Adrenal gland (tissue), 12 donors: ENCODE results near the gene ANKRD16. TPM values are rescaled to one million over a fixed set of nuclear protein-coding genes. Genes with fewer than 3 reads are reported as not detected.

Source experiments
- DNase-seq, 7 donors: peaks; one replicate each; pipeline ENCODE4 v3.0.0-alpha.2; 2019 to 2020
- H3K27ac ChIP-seq, 5 donors: fragments of 200-600 bp; sonication (generic) in 4 of 5; 1 replicate in 3 of 5; 2 replicates in 2 of 5; pipeline versions ENCODE4 v1.5.1 to v1.8.0; 2016 to 2020; ENCODE audit warnings: mild to moderate bottlenecking in 1 of 5
- H3K27me3 ChIP-seq: fragments of 200-600 bp; 2 replicates; pipeline ENCODE4 v1.8.0; 2021
- H3K36me3 ChIP-seq, 2 donors: fragments of 200-600 bp; replicated peaks in 1 of 2; 1 replicate in 1 of 2; 2 replicates in 1 of 2; pipeline versions ENCODE4 v1.5.1 to v1.8.0; 2018 to 2022
- H3K4me1 ChIP-seq, 2 donors: fragments of 200-600 bp; replicated peaks in 1 of 2; 1 replicate in 1 of 2; 2 replicates in 1 of 2; pipeline versions ENCODE4 v1.5.1 to v1.8.0; 2018 to 2021
- H3K4me3 ChIP-seq, 4 donors: fragments of 200-600 bp; sonication (generic) in 3 of 4; one replicate each; pipeline ENCODE4 v1.5.1; 2016 to 2018
- H3K9me3 ChIP-seq, 3 donors: fragments of 200-600 bp; sonication (generic) in 1 of 3; replicated peaks in 1 of 3; 1 replicate in 2 of 3; 2 replicates in 1 of 3; pipeline versions ENCODE4 v1.5.1 to v1.8.0; 2016 to 2021
- CTCF ChIP-seq, 6 experiments: fragments of 450-650 bp in 4 of 6; fragments of 200-600 bp in 2 of 6; sonication (generic) in 1 of 6; IDR thresholded peaks; 1 replicate in 5 of 6; 2 replicates in 1 of 6; pipeline versions ENCODE4 v1.5.1 to v1.8.0; 2016 to 2021; ENCODE audit warnings: antibody characterized with exemption in 6 of 6, mild to moderate bottlenecking in 2 of 6, moderate library complexity in 1 of 6
- POLR2A ChIP-seq, 2 donors: fragments of 450-650 bp; IDR thresholded peaks; one replicate each; pipeline ENCODE4 v1.6.1; 2017; ENCODE audit warnings: antibody characterized with exemption in 2 of 2, mild to moderate bottlenecking in 2 of 2, moderate library complexity in 1 of 2
- WGBS, 4 donors: extraction: QIAGEN DNeasy Blood & Tissue Kit in 2 of 4; methylation state at CpG; one replicate each; pipeline versions ENCODE4 v1.1.5 to v1.1.7; 2013 to 2017; 5-methylcytosine and 5-hydroxymethylcytosine counted together
- intact Hi-C, 2 donors: fragments of 100-400 bp; cut with DNase I; formaldehyde crosslinking; loops; one replicate each; pipeline versions ENCODE4 v1.14.1 to v1.15.0; 2022 to 2023
- polyA plus RNA-seq, 3 donors: library from polyadenylated mRNA; stranded (reverse); fragments of 200-250 nt in 2 of 3; fragments of 350-450 nt in 1 of 3; fragmentation: Illumina TruSeq in 1 of 3; extraction: RNeasy Lipid Tissue Mini Kit (QIAGEN cat#74804) in 1 of 3; gene quantifications; one replicate each; pipeline ENCODE4 v1.2.3, GENCODE V29; 2013 to 2014
- total RNA-seq, 9 donors: library from RNA; depleted of rRNA in 4 of 9; stranded (reverse); fragments of >200 nt in 4 of 9; fragments of 120-200 nt in 1 of 9; fragmentation: NEBNext Ultra II Directional in 1 of 9; extraction: Animal tissue kit (Norgen Biotek cat#: 25700) in 1 of 9; gene quantifications; one replicate each; pipeline versions ENCODE4 v1.1.0 to v1.2.4, GENCODE V29; 2013 to 2023
- donor health status: healthy with polysubstance abuse.
- donor health status: Bipolar disorder and iron deficiency.
- donor health status: DM: yes; HTN: yes; CAD: no.
- donor health status: DM: no; HTN: no; CAD: no.
- donor health status: DM: no; HTN: no; CAD: no.
- donor health status: DM: yes; HTN: yes; CAD: no.

ANKRD16 gene
- total and polyA plus RNA-seq, 12 donors: 4.0 to 12.4 (median 6.8) TPM

GRCh38 chr10:5935628-5936027 lies 45.9 kb upstream of the ANKRD16 start:
- peaks cover 4 to 12% of the 10 kb centered on the region in 2 donors for H3K4me1 ChIP-seq
- intact Hi-C loops: no loop called here
- H3K36me3 ChIP-seq: peaks cover 0 to 62% of the 10 kb centered on the region in 2 donors
- DNase-seq: no peak
- no peak overlapping the region for H3K27ac ChIP-seq
- no peaks in the 10 kb centered on the region for H3K27me3 ChIP-seq
- 85 to 93% (median 90%) methylated on average over 8 to 10 of the region's 10 CpGs for WGBS, 4 donors
- no peak overlapping the region for H3K4me3 ChIP-seq
- no peaks in the 10 kb centered on the region for H3K9me3 ChIP-seq
- no peak for TF ChIP-seq POLR2A (IDR thresholded peaks at IDR 0.05)
- no peak for TF ChIP-seq CTCF (IDR thresholded peaks at IDR 0.05)

- Histone ChIP-seq H3K9me3 (no peaks in the 10 kb centered on the region), H3K36me3 (peaks cover 0 to 77% of the 10 kb centered on the region in 2 donors), H3K4me1 (peaks cover 4 to 12% of the 10 kb centered on the region in 2 donors), H3K27me3 (no peaks in the 10 kb centered on the region), H3K4me3 (no peak overlapping the region), H3K27ac (no peak overlapping the region)
- no peak for DNase-seq
- TF ChIP-seq POLR2A (IDR thresholded peaks at IDR 0.05) (no peak), CTCF (IDR thresholded peaks at IDR 0.05) (no peak)
- 94 to 95% (median 94%) methylated on average over 14 of the region's 14 CpGs for WGBS, 4 donors
- intact Hi-C loops: no loop called here
Observed at GRCh38 chr10:5933909-5934546, 44.3 kb upstream of the ANKRD16 start.

GRCh38 chr10:5932345-5932744 lies 42.7 kb upstream of the ANKRD16 start:
- 27 to 50% (median 38%) methylated on average over 5 of the region's 5 CpGs for WGBS, 4 donors
- DNase-seq: peak; percentile 43 to 86 (median 75)
- no peak overlapping the region for H3K4me3 ChIP-seq
- peak overlapping the region in 3 of 5 donors; percentile 39 to 82 (median 80) for H3K27ac ChIP-seq
- TF ChIP-seq POLR2A (IDR thresholded peaks at IDR 0.05): no peak
- TF ChIP-seq CTCF (IDR thresholded peaks at IDR 0.05): no peak
- intact Hi-C loops: no loop called here
- peaks cover 4 to 12% of the 10 kb centered on the region in 2 donors for H3K4me1 ChIP-seq
- no peaks in the 10 kb centered on the region for H3K27me3 ChIP-seq
- H3K36me3 ChIP-seq: peaks cover 0 to 77% of the 10 kb centered on the region in 2 donors
- no peaks in the 10 kb centered on the region for H3K9me3 ChIP-seq

- Histone ChIP-seq H3K4me3 (no peak overlapping the region), H3K27me3 (no peaks in the 10 kb centered on the region), H3K4me1 (peaks cover 4 to 12% of the 10 kb centered on the region in 2 donors), H3K9me3 (no peaks in the 10 kb centered on the region), H3K36me3 (peaks cover 0 to 77% of the 10 kb centered on the region in 2 donors), H3K27ac (no peak overlapping the region)
- 87 to 93% (median 91%) methylated on average over 11 of the region's 11 CpGs for WGBS, 4 donors
- TF ChIP-seq POLR2A (IDR thresholded peaks at IDR 0.05) (no peak), CTCF (IDR thresholded peaks at IDR 0.05) (no peak)
- intact Hi-C loops: no loop called here
- no peak for DNase-seq
Observed at GRCh38 chr10:5930272-5930671, 40.6 kb upstream of the ANKRD16 start.
